DND-41 (cell line): ENCODE data around the gene TRMT112.

Source experiments
- EZH2 ChIP-seq: IDR thresholded peaks from 3 replicates; pipeline ENCODE4 v1.6.1; 2012; ENCODE audit warnings: borderline replicate concordance, low read depth, mild to moderate bottlenecking, moderate library complexity, low read length, inconsistent platforms; ENCODE audit not compliant: severe bottlenecking
- TF ChIP-seq, protein P1 (sequence below): IDR thresholded peaks from 2 replicates; pipeline ENCODE4 v1.5.1; 2012; ENCODE audit warnings: borderline replicate concordance, low read length, moderate library complexity, mild to moderate bottlenecking; ENCODE audit not compliant: poor library complexity, severe bottlenecking; ENCODE audit errors: extremely low read depth

DNA sequence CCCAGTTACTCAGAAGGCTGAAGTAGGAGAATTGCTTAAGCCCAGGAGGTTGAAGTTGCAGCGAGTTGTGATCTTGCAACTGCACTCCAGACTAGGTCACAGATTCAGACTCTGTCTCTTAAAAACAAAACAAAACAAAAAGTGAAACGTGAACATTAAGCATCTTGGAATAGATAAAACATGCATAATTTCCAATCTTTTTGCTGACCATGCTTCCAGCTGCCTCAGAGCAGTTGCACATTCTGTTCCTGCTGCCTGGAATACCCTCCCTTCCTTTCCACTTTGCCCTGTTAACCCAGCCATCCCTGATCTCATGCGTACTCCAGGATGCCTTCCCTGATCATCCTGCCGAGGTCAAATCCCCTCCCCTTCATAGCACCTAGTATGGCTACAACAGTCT is 21.9 kb upstream of the TRMT112 start:
- TF ChIP-seq, protein P1, sequence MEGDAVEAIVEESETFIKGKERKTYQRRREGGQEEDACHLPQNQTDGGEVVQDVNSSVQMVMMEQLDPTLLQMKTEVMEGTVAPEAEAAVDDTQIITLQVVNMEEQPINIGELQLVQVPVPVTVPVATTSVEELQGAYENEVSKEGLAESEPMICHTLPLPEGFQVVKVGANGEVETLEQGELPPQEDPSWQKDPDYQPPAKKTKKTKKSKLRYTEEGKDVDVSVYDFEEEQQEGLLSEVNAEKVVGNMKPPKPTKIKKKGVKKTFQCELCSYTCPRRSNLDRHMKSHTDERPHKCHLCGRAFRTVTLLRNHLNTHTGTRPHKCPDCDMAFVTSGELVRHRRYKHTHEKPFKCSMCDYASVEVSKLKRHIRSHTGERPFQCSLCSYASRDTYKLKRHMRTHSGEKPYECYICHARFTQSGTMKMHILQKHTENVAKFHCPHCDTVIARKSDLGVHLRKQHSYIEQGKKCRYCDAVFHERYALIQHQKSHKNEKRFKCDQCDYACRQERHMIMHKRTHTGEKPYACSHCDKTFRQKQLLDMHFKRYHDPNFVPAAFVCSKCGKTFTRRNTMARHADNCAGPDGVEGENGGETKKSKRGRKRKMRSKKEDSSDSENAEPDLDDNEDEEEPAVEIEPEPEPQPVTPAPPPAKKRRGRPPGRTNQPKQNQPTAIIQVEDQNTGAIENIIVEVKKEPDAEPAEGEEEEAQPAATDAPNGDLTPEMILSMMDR, result no peak
- no peak for TF ChIP-seq EZH2
